OCI-LY1 (cell line): Measurements from ENCODE around the gene AFDN.

Experiments
- H2AFZ ChIP-seq: fragments of 200-600 bp; sonication (generic), shearing (Covaris generic); 2 replicates; pipeline ENCODE4 v1.6.0; 2014; ENCODE audit warnings: antibody characterized with exemption, mild to moderate bottlenecking, low read length
- H3F3A ChIP-seq: fragments of 200-600 bp; sonication (generic), shearing (Covaris generic); 2 replicates; pipeline ENCODE4 v1.6.0; 2014; ENCODE audit warnings: mild to moderate bottlenecking, antibody characterized with exemption, low read length, moderate library complexity; ENCODE audit not compliant: insufficient read depth
- H3K27ac ChIP-seq: fragments of 200-600 bp; sonication (generic); 2 replicates; pipeline ENCODE4 v1.5.1; 2014; ENCODE audit warnings: low read length, mixed run types, mild to moderate bottlenecking, low read depth; ENCODE audit not compliant: poor library complexity, severe bottlenecking
- H3K27me3 ChIP-seq: fragments of 200-600 bp; sonication (generic); 2 replicates; pipeline ENCODE4 v1.6.0; 2014; ENCODE audit warnings: antibody characterized with exemption, mild to moderate bottlenecking, low read length, moderate library complexity; ENCODE audit not compliant: insufficient read depth
- H3K36me3 ChIP-seq: fragments of 200-600 bp; sonication (generic); 2 replicates; pipeline ENCODE4 v1.6.1; 2014; ENCODE audit warnings: mild to moderate bottlenecking, antibody characterized with exemption, low read length, moderate library complexity, mixed read lengths; ENCODE audit not compliant: insufficient read depth
- H3K4me1 ChIP-seq: fragments of 200-600 bp; sonication (generic); 2 replicates; pipeline ENCODE4 v1.5.1; 2014; ENCODE audit warnings: mild to moderate bottlenecking, low read length, moderate library complexity; ENCODE audit not compliant: insufficient read depth, severe bottlenecking
- H3K4me2 ChIP-seq: fragments of 200-600 bp; sonication (generic), shearing (Covaris generic); 2 replicates; pipeline ENCODE4 v1.6.1; 2014; ENCODE audit warnings: low read length
- H3K4me3 ChIP-seq: fragments of 200-600 bp; sonication (generic); 2 replicates; pipeline ENCODE4 v1.5.1; 2014; ENCODE audit warnings: low read length, low read depth, mild to moderate bottlenecking, mixed read lengths; ENCODE audit not compliant: poor library complexity, severe bottlenecking
- H3K79me2 ChIP-seq: fragments of 200-600 bp; shearing (Covaris generic); 2 replicates; pipeline ENCODE4 v1.6.1; 2016; ENCODE audit warnings: mixed run types, low read length, mixed read lengths; ENCODE audit not compliant: insufficient read depth
- H3K9ac ChIP-seq: fragments of 200-600 bp; sonication (generic), shearing (Covaris generic); 2 replicates; pipeline ENCODE4 v1.6.1; 2014; ENCODE audit warnings: mild to moderate bottlenecking, low read length, mixed read lengths
- H3K9me2 ChIP-seq: fragments of 200-600 bp; sonication (generic), shearing (Covaris generic); 2 replicates; pipeline ENCODE4 v1.6.1; 2014; ENCODE audit warnings: low read depth, mild to moderate bottlenecking, low read length, mixed read lengths
- H3K9me3 ChIP-seq: fragments of 200-600 bp; shearing (Covaris generic); 2 replicates; pipeline ENCODE4 v1.6.1; 2014; ENCODE audit warnings: low read length, mixed read lengths
- H4K20me1 ChIP-seq: fragments of 200-600 bp; sonication (generic), shearing (Covaris generic); 2 replicates; pipeline ENCODE4 v1.6.0; 2016; ENCODE audit warnings: mild to moderate bottlenecking, low read length; ENCODE audit not compliant: insufficient read depth
- CTCF ChIP-seq: fragments of 200-600 bp; sonication (generic), shearing (Covaris generic); IDR thresholded peaks from 2 replicates; pipeline ENCODE4 v1.5.1; 2017; ENCODE audit warnings: mild to moderate bottlenecking, antibody characterized with exemption, low read length, moderate library complexity, mixed read lengths
- EZH2 ChIP-seq: fragments of 200-600 bp; sonication (generic), shearing (Covaris generic); IDR thresholded peaks from 2 replicates; pipeline ENCODE4 v1.8.0; 2017; ENCODE audit warnings: borderline replicate concordance, mixed run types, mild to moderate bottlenecking, antibody characterized with exemption, low read length, moderate library complexity, mixed read lengths

AFDN gene

GRCh38 chr6:167990016-167990945 is 163.6 kb downstream of the AFDN start:
- Histone ChIP-seq H3K4me2 (no peak overlapping the region), H4K20me1 (no peaks in the 10 kb centered on the region), H3K4me1 (no peaks in the 10 kb centered on the region), H3K4me3 (no peak overlapping the region), H3K36me3 (no peaks in the 10 kb centered on the region), H3F3A (no peaks in the 10 kb centered on the region), H3K9ac (no peak overlapping the region), H3K9me2 (no peaks in the 10 kb centered on the region), H3K27ac (no peak overlapping the region), H3K9me3 (no peaks in the 10 kb centered on the region), H2AFZ (no peak overlapping the region), H3K79me2 (no peaks in the 10 kb centered on the region), H3K27me3 (peaks cover 2% of the 10 kb centered on the region; the same call in 1 of the 2 replicates)
- TF ChIP-seq CTCF (no peak), EZH2 (no peak)

GRCh38 chr6:167993169-167993568 is 166.5 kb downstream of the AFDN start:
- Histone ChIP-seq H3K9me2 (no peaks in the 10 kb centered on the region), H3K4me1 (no peaks in the 10 kb centered on the region), H3K4me3 (no peak overlapping the region), H2AFZ (no peak overlapping the region), H3K9ac (no peak overlapping the region), H3K4me2 (no peak overlapping the region), H3K79me2 (no peaks in the 10 kb centered on the region), H3F3A (no peaks in the 10 kb centered on the region), H4K20me1 (no peaks in the 10 kb centered on the region), H3K27ac (no peak overlapping the region), H3K36me3 (no peaks in the 10 kb centered on the region), H3K9me3 (no peaks in the 10 kb centered on the region), H3K27me3 (peaks cover 2% of the 10 kb centered on the region; the same call in 1 of the 2 replicates)
- no peak for TF ChIP-seq CTCF
- TF ChIP-seq EZH2: no peak

GRCh38 chr6:167993831-167994230 is 167.1 kb downstream of the AFDN start:
- H3K27me3 ChIP-seq: peaks cover 2% of the 10 kb centered on the region; the same call in 1 of the 2 replicates
- no peaks in the 10 kb centered on the region for H3K9me3 ChIP-seq
- no peaks in the 10 kb centered on the region for H4K20me1 ChIP-seq
- no peaks in the 10 kb centered on the region for H3K4me1 ChIP-seq
- no peak overlapping the region for H3K4me3 ChIP-seq
- no peaks in the 10 kb centered on the region for H3F3A ChIP-seq
- H3K36me3 ChIP-seq: no peaks in the 10 kb centered on the region
- TF ChIP-seq CTCF (no peak), EZH2 (no peak)
- no peak overlapping the region for H3K9ac ChIP-seq
- H3K27ac ChIP-seq: no peak overlapping the region
- H3K9me2 ChIP-seq: no peaks in the 10 kb centered on the region
- H3K79me2 ChIP-seq: no peaks in the 10 kb centered on the region
- H3K4me2 ChIP-seq: no peak overlapping the region
- H2AFZ ChIP-seq: no peak overlapping the region
